ENCODE measurements around the gene GAMT.

The GAMT gene

GRCh38 chr19:1438035-1438932, 36.9 kb upstream of the GAMT start, which contains the start of gene RPS15:
TSS of gene RPS15 (plus strand) at chr19:1438396. CDS start at chr19:1438426, 30 bp downstream.
- H3K27ac ChIP-seq = peak within 1 kb of the TSS; percentile 88
- TF ChIP-seq CTCF (IDR thresholded peaks at IDR 0.05) (peak; percentile 96), ZFX (IDR thresholded peaks at IDR 0.05; ENCODE audit: borderline replicate concordance) (peak; percentile 27; the same call in 1 of the 2 replicates)

- TF ChIP-seq ZFX (IDR thresholded peaks at IDR 0.05; ENCODE audit: borderline replicate concordance) (no peak), CTCF (IDR thresholded peaks at IDR 0.05) (no peak)
Observed at GRCh38 chr19:1437609-1438008, 36.3 kb upstream of the GAMT start.

GRCh38 chr19:1435378-1435989, 34.1 kb upstream of the GAMT start:
- 0 out of 2 replicates have a peak overlapping the region, but pooled peaks have one; percentile 10 for H3K27ac ChIP-seq
- TF ChIP-seq CTCF (IDR thresholded peaks at IDR 0.05) = no peak
- TF ChIP-seq ZFX (IDR thresholded peaks at IDR 0.05; ENCODE audit: borderline replicate concordance) = no peak

More at GRCh38 chr19:1437609-1438008, 36.3 kb upstream of the GAMT start:
- peak overlapping the region; percentile 88 for H3K27ac ChIP-seq

- TF ChIP-seq CTCF (IDR thresholded peaks at IDR 0.05) = no peak
- H3K27ac ChIP-seq = no peak overlapping the region
Observed at GRCh38 chr19:1434577-1435060, 33.3 kb upstream of the GAMT start.

GRCh38 chr19:1434040-1434366, 32.7 kb upstream of the GAMT start:
- no peak overlapping the region for H3K27ac ChIP-seq
- TF ChIP-seq CTCF (IDR thresholded peaks at IDR 0.05) = no peak
- TF ChIP-seq ZFX (IDR thresholded peaks at IDR 0.05; ENCODE audit: borderline replicate concordance) = no peak

- no peak overlapping the region for H3K27ac ChIP-seq
- TF ChIP-seq ZFX (IDR thresholded peaks at IDR 0.05; ENCODE audit: borderline replicate concordance) (no peak), CTCF (IDR thresholded peaks at IDR 0.05) (no peak)
Observed at GRCh38 chr19:1433119-1434039, 32.0 kb upstream of the GAMT start.

Measured in 22Rv1 (cell line).